Measurements from ENCODE around the gene ARID1B. TPM values are rescaled to one million over a fixed set of nuclear protein-coding genes. Genes with fewer than 3 reads are reported as not detected.
"Not testable (repeated sequence)": the region's sequence is repeated elsewhere in the genome, so short reads cannot be mapped to it uniquely, and the experiment has no call there.

ARID1B gene
- total and polyA plus RNA-seq, 9 donors: 44.2 to 72.5 (median 63.5) TPM

DNA sequence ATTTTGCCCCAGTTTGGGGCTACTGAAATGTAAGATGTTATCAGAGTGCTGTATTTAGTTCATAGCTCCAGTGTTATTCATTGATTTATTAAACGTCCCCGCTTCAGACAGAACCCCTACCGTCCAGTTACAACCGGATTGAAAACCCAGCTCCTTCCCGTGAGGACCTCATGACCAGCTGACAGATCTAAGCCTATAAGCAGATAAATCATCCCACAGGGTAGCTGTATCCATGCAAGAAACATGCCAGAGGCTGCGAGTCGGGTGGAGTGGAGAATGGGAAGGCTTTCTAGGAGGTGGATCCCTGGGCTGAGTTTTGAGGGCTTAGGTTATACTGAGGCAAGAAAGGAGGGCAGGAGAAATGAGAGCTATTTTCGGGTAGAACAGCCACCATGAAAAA lies 260.0 kb downstream of the ARID1B start:
- DNase-seq: no peak
- Histone ChIP-seq H3K4me3 (ENCODE audit: low read length) (no peak overlapping the region), H3K27ac (ENCODE audit: low read length) (peak overlapping the region; percentile 16), H3K27me3 (ENCODE audit: control insufficient read depth, insufficient read depth, low read length) (no peaks in the 10 kb centered on the region), H3K9me3 (replicated peaks; ENCODE audit: control insufficient read depth, low read depth, low read length) (no peaks in the 10 kb centered on the region), H3K36me3 (ENCODE audit: control insufficient read depth, insufficient read depth, low read length) (no peaks in the 10 kb centered on the region), H3K4me1 (ENCODE audit: control insufficient read depth, insufficient read depth, low read length) (peaks cover 6% of the 10 kb centered on the region)
- WGBS (ENCODE audit: insufficient coverage): 59% methylated on average over 3 of the region's 8 CpGs

DNA sequence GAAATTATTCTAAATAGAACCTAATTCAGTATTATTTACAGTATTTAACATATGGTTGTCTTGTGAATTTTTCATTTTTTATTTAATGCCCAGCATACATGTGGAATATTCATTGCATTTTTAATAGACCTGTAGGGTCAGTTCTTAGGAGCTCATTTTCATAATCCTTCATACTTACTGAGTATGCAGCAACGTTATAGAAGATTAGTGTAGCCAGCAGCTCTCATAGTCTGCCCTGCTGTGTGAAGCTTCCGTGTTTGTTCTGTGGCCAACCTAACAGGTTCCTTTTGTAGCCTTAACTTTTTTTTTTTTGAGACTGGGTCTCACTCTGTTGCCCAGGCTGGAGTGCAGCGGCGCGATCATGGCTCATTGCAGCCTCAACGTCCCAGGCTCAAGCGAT lies 261.4 kb downstream of the ARID1B start:
- WGBS (ENCODE audit: insufficient coverage): 80% methylated on average over 7 of the region's 7 CpGs
- no peak for DNase-seq

DNA sequence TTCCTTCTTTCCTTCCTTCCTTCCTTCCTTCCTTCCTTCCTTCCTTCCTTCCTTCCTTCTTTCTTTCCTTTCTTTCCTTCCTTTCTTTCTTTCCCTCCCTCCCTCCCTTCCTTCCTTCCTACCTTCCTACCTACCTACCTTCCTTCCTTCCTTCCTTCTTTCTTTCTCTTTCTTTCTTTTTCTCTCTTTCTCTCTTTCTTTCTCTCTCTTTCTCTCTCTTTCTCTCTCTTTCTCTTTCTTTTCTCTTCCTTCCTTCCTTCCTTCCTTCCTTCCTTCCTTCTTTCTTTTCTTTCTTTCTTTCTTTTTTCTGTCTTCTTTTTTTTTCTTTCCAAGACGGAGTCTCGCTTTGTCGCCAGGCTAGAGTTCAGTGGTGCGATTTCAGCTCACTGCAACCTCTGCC lies 262.5 kb downstream of the ARID1B start:
- not testable (repeated sequence) for H3K9me3 ChIP-seq (replicated peaks; ENCODE audit: control insufficient read depth, low read depth, low read length); DNase-seq; H3K27ac ChIP-seq (ENCODE audit: low read length); H3K36me3 ChIP-seq (ENCODE audit: control insufficient read depth, insufficient read depth, low read length); H3K4me3 ChIP-seq (ENCODE audit: low read length); H3K27me3 ChIP-seq (ENCODE audit: control insufficient read depth, insufficient read depth, low read length); H3K4me1 ChIP-seq (ENCODE audit: control insufficient read depth, insufficient read depth, low read length)
- WGBS (ENCODE audit: insufficient coverage): 96% methylated on average over 4 of the region's 4 CpGs

More for the DNA sequence above, 261.4 kb downstream of the ARID1B start:
- Histone ChIP-seq H3K27ac (ENCODE audit: low read length) (no peak overlapping the region), H3K9me3 (replicated peaks; ENCODE audit: control insufficient read depth, low read depth, low read length) (no peaks in the 10 kb centered on the region), H3K4me3 (ENCODE audit: low read length) (no peak overlapping the region), H3K27me3 (ENCODE audit: control insufficient read depth, insufficient read depth, low read length) (no peaks in the 10 kb centered on the region), H3K36me3 (ENCODE audit: control insufficient read depth, insufficient read depth, low read length) (no peaks in the 10 kb centered on the region), H3K4me1 (ENCODE audit: control insufficient read depth, insufficient read depth, low read length) (peaks cover 6% of the 10 kb centered on the region)

DNA sequence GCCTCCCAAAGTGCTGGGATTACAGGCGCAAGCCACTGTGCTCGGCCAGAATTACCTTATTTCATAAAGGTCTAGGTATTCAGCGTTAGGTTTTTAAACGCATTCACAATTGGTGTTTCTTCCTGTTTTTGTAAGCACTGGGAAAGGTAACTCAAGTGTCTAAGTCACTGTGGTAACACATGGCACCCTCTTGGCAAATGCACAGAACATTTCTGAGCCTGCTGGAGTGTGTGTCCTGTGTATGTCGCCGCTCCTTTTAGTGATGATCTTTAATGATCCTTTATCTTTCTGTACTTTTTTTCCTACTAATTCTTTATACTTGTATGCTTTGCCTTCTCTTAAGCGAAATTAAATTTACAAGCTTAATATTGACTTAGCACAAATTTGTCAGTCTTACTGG lies 263.0 kb downstream of the ARID1B start:
- Histone ChIP-seq H3K27me3 (ENCODE audit: control insufficient read depth, insufficient read depth, low read length) (no peaks in the 10 kb centered on the region), H3K36me3 (ENCODE audit: control insufficient read depth, insufficient read depth, low read length) (no peaks in the 10 kb centered on the region), H3K4me1 (ENCODE audit: control insufficient read depth, insufficient read depth, low read length) (peaks cover 6% of the 10 kb centered on the region), H3K4me3 (ENCODE audit: low read length) (no peak overlapping the region), H3K27ac (ENCODE audit: low read length) (no peak overlapping the region), H3K9me3 (replicated peaks; ENCODE audit: control insufficient read depth, low read depth, low read length) (no peaks in the 10 kb centered on the region)
- no peak for DNase-seq
- WGBS (ENCODE audit: insufficient coverage): 100% methylated on average over 4 of the region's 7 CpGs

DNA sequence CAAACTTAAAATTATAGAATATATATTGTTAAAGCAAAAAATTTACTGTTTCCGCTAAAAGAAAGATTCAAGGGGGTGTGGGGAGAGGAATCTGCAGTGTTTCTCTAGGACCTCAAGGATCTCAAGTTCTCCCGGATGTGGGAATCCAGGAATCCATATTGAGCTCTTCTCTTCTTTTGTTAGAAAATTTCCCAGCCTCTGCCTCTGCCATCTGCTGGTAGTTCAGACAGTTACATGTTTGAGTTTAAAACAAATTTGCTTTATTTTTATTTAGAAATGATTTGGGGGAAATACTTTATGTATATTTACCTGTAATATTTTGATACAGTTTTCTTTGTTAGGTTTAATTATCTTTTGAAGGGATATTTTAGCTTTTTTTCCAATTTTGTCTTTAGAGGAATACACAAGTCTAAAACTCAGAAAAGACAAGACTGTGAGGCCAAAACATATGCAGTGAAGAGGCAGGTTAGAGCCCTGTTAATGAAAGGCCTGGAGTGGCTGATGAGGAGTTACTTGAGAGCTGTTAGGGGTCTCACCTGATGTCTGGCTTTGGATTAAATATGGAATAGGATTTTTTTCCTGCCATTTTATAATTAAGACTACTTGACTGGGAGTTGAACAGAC lies 268.8 kb downstream of the ARID1B start:
- no peak overlapping the region for H3K4me3 ChIP-seq (ENCODE audit: low read length)
- no CpG with 5 or more reads among the region's 2 CpGs for WGBS (ENCODE audit: insufficient coverage)
- peaks cover 2% of the 10 kb centered on the region for H3K4me1 ChIP-seq (ENCODE audit: control insufficient read depth, insufficient read depth, low read length)
- peak; percentile 50 for DNase-seq
- no peak overlapping the region for H3K27ac ChIP-seq (ENCODE audit: low read length)
- no peaks in the 10 kb centered on the region for H3K27me3 ChIP-seq (ENCODE audit: control insufficient read depth, insufficient read depth, low read length)
- no peaks in the 10 kb centered on the region for H3K9me3 ChIP-seq (replicated peaks; ENCODE audit: control insufficient read depth, low read depth, low read length)
- no peaks in the 10 kb centered on the region for H3K36me3 ChIP-seq (ENCODE audit: control insufficient read depth, insufficient read depth, low read length)

DNA sequence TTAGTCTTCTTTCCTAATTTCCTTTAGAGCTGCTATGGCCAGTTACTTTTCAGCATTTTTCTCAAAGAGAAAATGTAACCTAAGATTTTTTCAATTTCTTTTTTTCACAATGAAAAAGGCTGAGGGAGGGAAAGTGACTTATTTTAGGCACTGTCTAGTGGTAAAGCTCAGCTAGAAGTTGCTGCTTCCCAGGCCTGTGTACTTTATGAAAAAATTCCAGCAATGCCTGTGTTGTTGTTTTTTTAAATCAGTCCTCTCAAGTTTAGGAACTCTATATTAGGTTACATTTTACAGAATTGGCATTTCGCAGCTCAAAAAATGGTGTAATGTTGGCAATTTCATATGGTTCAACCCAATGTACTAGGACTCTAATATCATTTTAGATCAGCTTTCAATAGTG lies 269.6 kb downstream of the ARID1B start:
- no peaks in the 10 kb centered on the region for H3K27me3 ChIP-seq (ENCODE audit: control insufficient read depth, insufficient read depth, low read length)
- H3K4me1 ChIP-seq (ENCODE audit: control insufficient read depth, insufficient read depth, low read length): peaks cover 3% of the 10 kb centered on the region
- WGBS (ENCODE audit: insufficient coverage): no CpG with 5 or more reads among the region's 1 CpG
- DNase-seq: no peak
- H3K9me3 ChIP-seq (replicated peaks; ENCODE audit: control insufficient read depth, low read depth, low read length): no peaks in the 10 kb centered on the region
- no peaks in the 10 kb centered on the region for H3K36me3 ChIP-seq (ENCODE audit: control insufficient read depth, insufficient read depth, low read length)
- H3K27ac ChIP-seq (ENCODE audit: low read length): no peak overlapping the region
- H3K4me3 ChIP-seq (ENCODE audit: low read length): no peak overlapping the region

DNA sequence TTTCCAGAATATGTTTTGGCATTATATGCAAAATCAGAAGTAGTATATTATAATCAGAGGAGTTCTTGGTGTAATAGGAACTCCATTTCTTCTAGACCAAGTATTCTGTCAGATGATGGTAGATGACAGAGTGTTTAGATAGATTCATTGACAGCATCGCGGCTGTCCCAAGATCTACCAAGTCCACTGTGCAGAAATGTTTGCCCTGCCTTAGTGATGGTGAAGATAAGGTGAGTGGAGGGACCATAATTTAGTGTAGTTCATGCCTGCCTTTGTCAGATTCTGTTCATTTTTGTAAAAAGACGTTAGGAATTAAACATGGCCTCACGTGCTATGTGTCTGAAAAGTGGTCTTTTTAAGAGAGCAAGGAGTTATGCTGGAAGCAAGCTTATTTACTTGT lies 270.1 kb downstream of the ARID1B start:
- Histone ChIP-seq H3K4me3 (ENCODE audit: low read length) (no peak overlapping the region), H3K27ac (ENCODE audit: low read length) (no peak overlapping the region), H3K27me3 (ENCODE audit: control insufficient read depth, insufficient read depth, low read length) (no peaks in the 10 kb centered on the region), H3K9me3 (replicated peaks; ENCODE audit: control insufficient read depth, low read depth, low read length) (no peaks in the 10 kb centered on the region), H3K4me1 (ENCODE audit: control insufficient read depth, insufficient read depth, low read length) (peaks cover 3% of the 10 kb centered on the region), H3K36me3 (ENCODE audit: control insufficient read depth, insufficient read depth, low read length) (no peaks in the 10 kb centered on the region)
- no peak for DNase-seq
- 95% methylated on average over 2 of the region's 4 CpGs for WGBS (ENCODE audit: insufficient coverage)

DNA sequence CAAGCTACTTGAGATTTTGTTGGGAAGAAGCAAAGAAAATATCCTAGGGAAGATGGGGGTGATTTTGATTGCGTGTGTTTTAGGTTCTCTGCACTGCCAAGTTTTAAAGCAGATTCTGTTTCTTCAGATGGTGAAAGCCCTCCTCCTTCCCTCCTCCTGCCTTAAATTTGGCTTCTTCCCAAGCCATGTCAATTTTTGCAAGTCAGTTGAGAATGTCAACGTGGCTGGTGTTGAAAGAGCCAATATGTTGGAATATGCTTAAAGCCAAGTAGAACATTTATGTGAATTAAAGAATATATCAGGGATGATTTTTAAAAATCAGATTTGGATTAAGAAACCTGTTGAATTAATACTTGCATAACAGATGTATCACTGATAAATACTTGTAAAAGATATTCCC lies 270.8 kb downstream of the ARID1B start:
- Histone ChIP-seq H3K9me3 (replicated peaks; ENCODE audit: control insufficient read depth, low read depth, low read length) (no peaks in the 10 kb centered on the region), H3K4me3 (ENCODE audit: low read length) (no peak overlapping the region), H3K36me3 (ENCODE audit: control insufficient read depth, insufficient read depth, low read length) (no peaks in the 10 kb centered on the region), H3K27me3 (ENCODE audit: control insufficient read depth, insufficient read depth, low read length) (no peaks in the 10 kb centered on the region), H3K27ac (ENCODE audit: low read length) (no peak overlapping the region), H3K4me1 (ENCODE audit: control insufficient read depth, insufficient read depth, low read length) (peaks cover 3% of the 10 kb centered on the region)
- DNase-seq: peak; percentile 63
- WGBS (ENCODE audit: insufficient coverage): no CpG with 5 or more reads among the region's 2 CpGs

DNA sequence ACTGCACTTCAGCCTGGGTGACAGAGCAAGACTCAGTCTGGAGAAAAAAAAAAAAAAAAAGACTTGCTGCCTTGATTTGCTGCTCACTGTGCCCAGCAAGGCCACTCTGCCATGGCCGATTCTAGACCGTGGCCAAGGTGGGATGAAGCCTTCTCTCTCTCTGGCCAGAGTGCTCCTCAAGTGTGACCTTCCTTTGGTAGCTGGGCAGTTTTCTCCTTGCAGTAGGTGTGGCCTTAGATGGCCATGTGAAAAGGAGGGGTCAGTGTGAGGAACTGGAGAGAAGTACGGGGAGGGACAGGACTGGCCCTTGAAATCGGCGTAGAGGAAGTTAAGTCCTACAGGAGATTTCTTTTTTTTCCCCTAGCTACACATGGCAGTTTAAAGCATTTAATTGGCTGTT lies 272.0 kb downstream of the ARID1B start:
- Histone ChIP-seq H3K4me1 (ENCODE audit: control insufficient read depth, insufficient read depth, low read length) (peaks cover 3% of the 10 kb centered on the region), H3K27me3 (ENCODE audit: control insufficient read depth, insufficient read depth, low read length) (no peaks in the 10 kb centered on the region), H3K27ac (ENCODE audit: low read length) (no peak overlapping the region), H3K36me3 (ENCODE audit: control insufficient read depth, insufficient read depth, low read length) (no peaks in the 10 kb centered on the region), H3K4me3 (ENCODE audit: low read length) (no peak overlapping the region), H3K9me3 (replicated peaks; ENCODE audit: control insufficient read depth, low read depth, low read length) (no peaks in the 10 kb centered on the region)
- WGBS (ENCODE audit: insufficient coverage): 85% methylated on average over 2 of the region's 5 CpGs
- peak; percentile 25 for DNase-seq

DNA sequence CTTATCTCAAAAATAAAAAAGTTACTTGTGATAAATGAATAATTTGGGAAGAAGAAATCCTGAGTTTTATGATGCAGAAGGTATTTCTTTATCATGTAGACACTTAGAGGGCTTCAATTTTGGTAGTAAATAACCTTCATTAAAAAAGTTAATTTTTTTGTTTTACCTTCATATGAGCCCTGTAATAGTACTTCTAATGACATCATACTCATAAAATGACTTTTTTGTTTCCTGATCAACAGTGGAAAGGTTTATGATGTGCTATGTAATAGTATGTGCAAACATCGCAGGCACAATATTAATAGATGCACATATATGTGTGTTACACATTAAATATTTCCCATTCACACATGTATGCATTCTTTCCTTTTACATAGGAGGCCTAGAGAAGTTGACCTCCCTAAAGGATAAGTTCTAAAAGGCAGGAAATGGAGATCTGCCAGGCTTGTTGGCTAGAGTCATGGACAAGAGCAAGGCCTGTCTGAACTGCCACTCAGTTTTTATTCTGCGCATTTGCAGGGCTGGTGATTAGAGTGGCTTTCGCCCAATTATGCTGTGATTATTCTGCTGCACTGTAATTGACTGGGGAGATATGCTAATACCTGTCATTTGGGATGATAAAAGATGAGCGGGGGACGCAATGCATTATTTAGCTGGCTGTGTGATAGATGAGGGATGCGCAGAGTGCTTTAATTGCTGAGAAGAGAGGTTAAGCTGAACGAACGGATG lies 273.5 kb downstream of the ARID1B start:
- Histone ChIP-seq H3K9me3 (replicated peaks; ENCODE audit: control insufficient read depth, low read depth, low read length) (peaks cover 3% of the 10 kb centered on the region), H3K4me1 (ENCODE audit: control insufficient read depth, insufficient read depth, low read length) (peaks cover 3% of the 10 kb centered on the region), H3K4me3 (ENCODE audit: low read length) (no peak overlapping the region), H3K36me3 (ENCODE audit: control insufficient read depth, insufficient read depth, low read length) (no peaks in the 10 kb centered on the region), H3K27ac (ENCODE audit: low read length) (peak overlapping the region; percentile 42), H3K27me3 (ENCODE audit: control insufficient read depth, insufficient read depth, low read length) (no peaks in the 10 kb centered on the region)
- peak; percentile 70 for DNase-seq
- 65% methylated on average over 5 of the region's 8 CpGs for whole genome bisulfite sequencing (ENCODE audit: insufficient coverage)
